ENCODE data around the gene DDX59.
A peak's percentile ranks its signal among the peaks of the same experiment; 100 is the strongest.

The DDX59 gene

GRCh38 chr1:200628223-200628881 lies 41.4 kb downstream of the DDX59 start:
- no peaks in the 10 kb centered on the region for H3K4me1 ChIP-seq (ENCODE audit: control insufficient read depth, insufficient read depth, low read length)
- no peak overlapping the region for H3K27ac ChIP-seq (ENCODE audit: low read length)
- H3K9ac ChIP-seq (ENCODE audit: low read length in 2 of 2) = no peak overlapping the region
- H3K4me3 ChIP-seq (ENCODE audit: low read length in 2 of 2) = no peak overlapping the region
- H3K9me3 ChIP-seq (ENCODE audit: control insufficient read depth in 2 of 2, low read length in 2 of 2) = no peaks in the 10 kb centered on the region
- no peaks in the 10 kb centered on the region for H3K27me3 ChIP-seq (ENCODE audit: control insufficient read depth in 1 of 2, insufficient read depth in 2 of 2, low read length in 2 of 2)
- no peaks in the 10 kb centered on the region for H3K36me3 ChIP-seq (ENCODE audit: control insufficient read depth in 2 of 2, insufficient read depth in 2 of 2, low read length in 2 of 2)

DNA sequence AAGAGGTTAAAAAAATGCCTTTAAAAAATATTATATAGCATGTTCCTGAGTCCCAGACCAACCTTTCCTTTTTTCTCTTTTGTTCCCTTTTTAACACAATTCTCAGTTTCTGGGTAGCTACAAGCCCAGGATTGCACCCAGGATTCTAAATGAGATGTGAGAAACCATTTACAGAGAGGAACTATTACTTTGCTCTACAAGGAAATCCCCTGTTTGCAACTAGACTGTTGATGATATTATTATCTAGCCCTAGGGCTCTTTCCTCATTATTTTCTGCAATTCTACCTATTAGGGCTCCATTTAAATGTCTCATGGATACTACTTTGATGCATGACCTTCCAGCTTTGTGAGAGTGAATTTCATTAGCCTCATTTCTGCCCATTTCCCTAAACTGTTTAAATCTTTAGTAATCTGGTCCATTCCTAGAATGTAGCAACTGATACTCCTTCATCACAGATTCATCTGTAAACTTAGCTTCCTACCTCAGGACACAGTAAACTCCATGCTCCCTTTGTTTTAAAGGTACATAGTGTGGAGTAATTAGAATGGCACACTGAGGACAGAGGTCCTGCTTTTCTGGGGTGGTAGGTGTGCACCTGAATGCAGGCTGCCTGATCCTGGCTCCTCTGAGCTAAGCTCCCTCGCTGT lies 42.0 kb downstream of the DDX59 start:
- H3K27me3 ChIP-seq (ENCODE audit: control insufficient read depth in 1 of 2, insufficient read depth in 2 of 2, low read length in 2 of 2) = no peaks in the 10 kb centered on the region
- no peak overlapping the region for H3K27ac ChIP-seq (ENCODE audit: low read length)
- no peak overlapping the region for H3K4me3 ChIP-seq (ENCODE audit: low read length in 2 of 2)
- no peaks in the 10 kb centered on the region for H3K4me1 ChIP-seq (ENCODE audit: control insufficient read depth, insufficient read depth, low read length)
- H3K36me3 ChIP-seq (ENCODE audit: control insufficient read depth in 2 of 2, insufficient read depth in 2 of 2, low read length in 2 of 2) = no peaks in the 10 kb centered on the region
- H3K9me3 ChIP-seq (ENCODE audit: control insufficient read depth in 2 of 2, low read length in 2 of 2) = no peaks in the 10 kb centered on the region
- H3K9ac ChIP-seq (ENCODE audit: low read length in 2 of 2) = no peak overlapping the region

DNA sequence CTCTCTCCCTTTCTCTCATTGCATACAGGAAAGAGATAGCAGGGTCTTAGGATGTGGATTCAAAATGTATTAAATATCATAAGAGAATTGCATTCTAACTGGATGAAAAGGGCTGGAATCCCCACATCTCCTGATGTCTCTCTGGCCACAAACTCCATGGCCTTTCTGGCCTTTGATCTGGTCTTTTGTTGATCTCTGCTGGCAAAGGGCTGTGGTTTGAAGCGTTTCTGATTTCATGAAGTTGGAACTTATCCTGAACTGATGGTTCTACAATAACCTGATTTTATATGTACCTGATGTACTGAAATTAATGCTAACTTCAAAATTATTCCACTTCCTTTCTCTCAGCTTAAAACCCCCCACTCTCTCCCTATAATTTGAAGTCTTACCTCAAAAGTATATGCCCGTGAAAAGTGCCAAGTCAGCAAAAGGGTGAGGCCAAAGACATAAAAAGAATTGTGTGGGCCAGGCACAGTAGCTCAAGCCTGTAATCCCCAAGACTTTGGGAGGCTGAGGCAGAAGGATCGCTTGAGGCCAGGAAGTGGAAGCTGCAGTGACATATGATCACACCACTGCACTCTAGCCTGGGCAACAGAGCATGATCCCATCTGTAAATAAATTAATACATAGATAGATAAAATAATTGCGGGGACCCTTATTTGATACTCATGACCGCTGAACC lies 42.7 kb downstream of the DDX59 start:
- Histone ChIP-seq H3K4me3 (ENCODE audit: low read length in 2 of 2) (no peak overlapping the region), H3K36me3 (ENCODE audit: control insufficient read depth in 2 of 2, insufficient read depth in 2 of 2, low read length in 2 of 2) (no peaks in the 10 kb centered on the region), H3K4me1 (ENCODE audit: control insufficient read depth, insufficient read depth, low read length) (no peaks in the 10 kb centered on the region), H3K27ac (ENCODE audit: low read length) (no peak overlapping the region), H3K9ac (ENCODE audit: low read length in 2 of 2) (no peak overlapping the region), H3K27me3 (ENCODE audit: control insufficient read depth in 1 of 2, insufficient read depth in 2 of 2, low read length in 2 of 2) (no peaks in the 10 kb centered on the region), H3K9me3 (ENCODE audit: control insufficient read depth in 2 of 2, low read length in 2 of 2) (no peaks in the 10 kb centered on the region)

GRCh38 chr1:200625381-200625824 lies 44.3 kb downstream of the DDX59 start:
- no peak overlapping the region for H3K4me3 ChIP-seq (ENCODE audit: low read length in 2 of 2)
- H3K27ac ChIP-seq (ENCODE audit: low read length) = no peak overlapping the region
- no peaks in the 10 kb centered on the region for H3K9me3 ChIP-seq (ENCODE audit: control insufficient read depth in 2 of 2, low read length in 2 of 2)
- peaks cover 1% of the 10 kb centered on the region for H3K4me1 ChIP-seq (ENCODE audit: control insufficient read depth, insufficient read depth, low read length)
- no peaks in the 10 kb centered on the region for H3K27me3 ChIP-seq (ENCODE audit: control insufficient read depth in 1 of 2, insufficient read depth in 2 of 2, low read length in 2 of 2)
- no peak overlapping the region for H3K9ac ChIP-seq (ENCODE audit: low read length in 2 of 2)
- no peaks in the 10 kb centered on the region for H3K36me3 ChIP-seq (ENCODE audit: control insufficient read depth in 2 of 2, insufficient read depth in 2 of 2, low read length in 2 of 2)

GRCh38 chr1:200624679-200625335 lies 44.9 kb downstream of the DDX59 start:
- H3K27ac ChIP-seq (ENCODE audit: low read length) = no peak overlapping the region
- H3K36me3 ChIP-seq (ENCODE audit: control insufficient read depth in 2 of 2, insufficient read depth in 2 of 2, low read length in 2 of 2) = no peaks in the 10 kb centered on the region
- H3K4me3 ChIP-seq (ENCODE audit: low read length in 2 of 2) = no peak overlapping the region
- H3K27me3 ChIP-seq (ENCODE audit: control insufficient read depth in 1 of 2, insufficient read depth in 2 of 2, low read length in 2 of 2) = no peaks in the 10 kb centered on the region
- no peaks in the 10 kb centered on the region for H3K9me3 ChIP-seq (ENCODE audit: control insufficient read depth in 2 of 2, low read length in 2 of 2)
- H3K9ac ChIP-seq (ENCODE audit: low read length in 2 of 2) = no peak overlapping the region
- peaks cover 4% of the 10 kb centered on the region for H3K4me1 ChIP-seq (ENCODE audit: control insufficient read depth, insufficient read depth, low read length)

DNA sequence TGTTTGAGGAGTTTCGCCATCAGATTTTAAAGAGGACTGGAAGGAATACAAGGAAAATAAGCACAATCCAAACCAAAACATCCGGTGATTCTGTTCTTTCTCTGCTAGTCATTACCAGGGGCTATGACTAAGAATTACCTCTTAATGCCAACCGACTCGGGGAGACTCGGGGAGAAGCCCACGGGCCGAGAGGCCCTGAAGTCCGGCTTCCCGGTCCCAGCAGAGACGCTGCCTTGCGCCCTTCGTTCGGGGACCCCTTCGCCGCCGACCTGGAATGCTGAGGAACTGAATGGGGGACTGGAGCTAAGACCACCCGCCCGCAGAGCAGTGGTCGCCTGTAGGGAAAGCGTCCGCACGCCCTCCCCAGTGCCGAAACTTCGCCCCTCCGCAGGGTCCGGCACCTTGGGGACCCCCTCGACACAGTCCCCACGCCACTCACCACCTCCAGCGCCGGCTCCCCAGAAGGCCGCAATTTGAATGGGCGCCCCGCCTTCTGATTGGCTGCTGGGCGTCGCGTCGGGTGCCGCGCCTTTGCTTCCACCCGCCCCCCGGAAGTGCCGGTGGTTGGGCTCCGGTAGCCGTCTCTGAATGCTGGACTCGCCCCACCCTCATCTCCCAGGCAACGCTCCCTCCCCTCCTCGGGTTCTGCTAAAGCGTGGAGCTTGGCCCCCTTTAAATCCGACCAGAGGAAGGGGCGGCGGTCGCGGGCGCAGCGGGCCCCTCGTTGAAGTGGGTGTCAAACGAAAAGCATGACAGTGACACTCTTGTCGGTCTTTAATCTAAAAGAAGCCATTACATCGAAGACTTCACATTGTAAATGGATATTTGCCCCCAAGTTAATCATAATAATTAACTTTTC lies 49.2 kb downstream of the DDX59 start, which contains the start of gene KIF14:
Gene KIF14, minus strand, starts transcription at position 479 of the 859 bp plus-strand sequence. CDS start 2,028 bp downstream, outside the sequence.
- Histone ChIP-seq H3K27me3 (ENCODE audit: control insufficient read depth in 1 of 2, insufficient read depth in 2 of 2, low read length in 2 of 2) (no peaks in the 10 kb centered on the region), H3K9ac (ENCODE audit: low read length in 2 of 2) (peak within 1 kb of the TSS; percentile 48 to 66), H3K36me3 (ENCODE audit: control insufficient read depth in 2 of 2, insufficient read depth in 2 of 2, low read length in 2 of 2) (no peaks in the 10 kb centered on the region), H3K9me3 (ENCODE audit: control insufficient read depth in 2 of 2, low read length in 2 of 2) (no peaks in the 10 kb centered on the region), H3K4me1 (ENCODE audit: control insufficient read depth, insufficient read depth, low read length) (peaks cover 4% of the 10 kb centered on the region), H3K27ac (ENCODE audit: low read length) (no peak within 1 kb of the TSS), H3K4me3 (ENCODE audit: low read length in 2 of 2) (peak within 1 kb of the TSS; percentile 82 to 89)

GRCh38 chr1:200619894-200620272 lies 49.8 kb downstream of the DDX59 start:
- H3K4me1 ChIP-seq (ENCODE audit: control insufficient read depth, insufficient read depth, low read length) = peaks cover 4% of the 10 kb centered on the region
- H3K9ac ChIP-seq (ENCODE audit: low read length in 2 of 2) = peak overlapping the region in 1 of 2 donors; percentile 46
- H3K36me3 ChIP-seq (ENCODE audit: control insufficient read depth in 2 of 2, insufficient read depth in 2 of 2, low read length in 2 of 2) = no peaks in the 10 kb centered on the region
- H3K27me3 ChIP-seq (ENCODE audit: control insufficient read depth in 1 of 2, insufficient read depth in 2 of 2, low read length in 2 of 2) = no peaks in the 10 kb centered on the region
- no peaks in the 10 kb centered on the region for H3K9me3 ChIP-seq (ENCODE audit: control insufficient read depth in 2 of 2, low read length in 2 of 2)
- peak overlapping the region; percentile 82 to 89 for H3K4me3 ChIP-seq (ENCODE audit: low read length in 2 of 2)
- no peak overlapping the region for H3K27ac ChIP-seq (ENCODE audit: low read length)

DNA sequence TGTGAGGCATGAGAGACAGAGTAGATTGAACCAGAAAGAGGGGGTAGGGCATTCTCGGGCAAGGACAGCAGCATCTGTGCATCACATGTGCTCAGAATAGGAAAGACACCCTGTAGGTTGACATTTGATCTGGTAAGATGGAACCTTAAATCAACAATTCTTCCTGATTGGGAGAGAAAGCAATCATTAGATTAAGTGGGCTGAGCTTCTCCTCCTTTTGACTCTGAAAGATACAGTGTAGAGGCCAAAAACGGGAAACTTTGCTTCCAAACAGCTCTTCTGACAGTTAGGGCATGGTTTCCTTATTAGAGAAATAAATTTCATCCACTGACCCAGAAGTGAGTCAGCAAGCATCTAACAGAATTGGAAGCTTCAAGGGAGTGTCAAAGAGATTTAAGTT lies 58.9 kb downstream of the DDX59 start:
- no peaks in the 10 kb centered on the region for H3K27me3 ChIP-seq (ENCODE audit: control insufficient read depth in 1 of 2, insufficient read depth in 2 of 2, low read length in 2 of 2)
- no peak overlapping the region for H3K4me3 ChIP-seq (ENCODE audit: low read length in 2 of 2)
- no peaks in the 10 kb centered on the region for H3K4me1 ChIP-seq (ENCODE audit: control insufficient read depth, insufficient read depth, low read length)
- H3K9ac ChIP-seq (ENCODE audit: low read length in 2 of 2) = no peak overlapping the region
- H3K27ac ChIP-seq (ENCODE audit: low read length) = no peak overlapping the region
- H3K9me3 ChIP-seq (ENCODE audit: control insufficient read depth in 2 of 2, low read length in 2 of 2) = no peaks in the 10 kb centered on the region
- no peaks in the 10 kb centered on the region for H3K36me3 ChIP-seq (ENCODE audit: control insufficient read depth in 2 of 2, insufficient read depth in 2 of 2, low read length in 2 of 2)

DNA sequence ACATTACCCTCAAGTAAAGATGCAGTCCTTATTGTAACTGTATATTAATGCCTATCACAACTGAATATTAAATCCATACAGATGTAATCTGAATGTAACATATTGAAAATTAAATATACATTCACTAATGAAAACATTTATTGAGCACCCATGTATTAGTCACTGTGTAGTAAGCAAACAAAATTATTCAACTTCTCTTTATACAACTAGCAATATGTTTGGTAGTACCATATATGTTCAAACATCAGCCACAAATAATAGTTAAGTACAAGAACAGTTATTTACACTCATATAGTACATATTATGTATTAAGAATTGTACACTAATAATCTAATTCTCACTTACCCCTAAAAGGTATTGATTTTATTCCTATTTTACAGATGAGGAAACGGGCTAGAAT lies 67.1 kb downstream of the DDX59 start:
- Histone ChIP-seq H3K27ac (ENCODE audit: low read length) (no peak overlapping the region), H3K9me3 (ENCODE audit: control insufficient read depth in 2 of 2, low read length in 2 of 2) (no peaks in the 10 kb centered on the region), H3K4me1 (ENCODE audit: control insufficient read depth, insufficient read depth, low read length) (no peaks in the 10 kb centered on the region), H3K4me3 (ENCODE audit: low read length in 2 of 2) (no peak overlapping the region), H3K27me3 (ENCODE audit: control insufficient read depth in 1 of 2, insufficient read depth in 2 of 2, low read length in 2 of 2) (no peaks in the 10 kb centered on the region), H3K36me3 (ENCODE audit: control insufficient read depth in 2 of 2, insufficient read depth in 2 of 2, low read length in 2 of 2) (no peaks in the 10 kb centered on the region), H3K9ac (ENCODE audit: low read length in 2 of 2) (no peak overlapping the region)

Measured in stomach smooth muscle (tissue), 2 donors.